ENCODE data around the gene THOP1. TPM values are rescaled to one million over a fixed set of nuclear protein-coding genes. Genes with fewer than 3 reads are reported as not detected.

THOP1 gene
- total and polyA plus RNA-seq, 10 of the 15 experiments (the other 5 are each of a cell fraction or from before 2014, with no cell fraction given): 1.9 to 270 (median 169) TPM

DNA sequence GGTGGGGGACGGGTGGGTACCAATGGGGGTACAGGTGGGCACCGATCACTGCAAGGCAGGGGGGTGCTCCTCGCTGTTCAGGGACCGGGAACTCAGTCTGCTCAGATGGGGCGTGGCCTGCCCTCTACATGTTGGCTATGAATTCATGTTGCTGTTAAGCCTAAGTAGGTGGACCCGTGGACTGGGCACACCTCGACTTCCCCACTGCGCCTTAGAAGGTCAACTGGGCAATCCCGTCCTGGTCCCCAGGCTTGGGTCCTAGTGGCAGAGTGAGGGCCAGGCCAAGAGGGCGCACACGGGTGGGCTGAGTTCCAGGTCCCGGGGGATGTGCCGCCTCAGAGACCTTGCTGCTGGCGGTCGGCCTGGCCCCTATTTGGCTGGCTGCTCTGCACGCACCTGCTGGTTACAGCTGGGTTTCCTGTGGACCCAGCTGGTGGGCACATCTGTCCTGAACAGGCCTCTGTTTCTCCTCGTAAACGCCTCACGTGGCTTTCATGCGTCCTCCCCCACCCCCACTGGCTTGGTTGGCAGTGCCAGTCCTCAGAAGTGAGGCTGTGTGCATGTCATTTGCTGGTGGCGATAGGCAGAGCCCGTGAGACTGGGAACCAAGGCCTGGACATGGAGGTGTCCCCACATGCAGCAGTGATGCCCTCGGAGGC lies 20.8 kb downstream of the THOP1 start:
- H3K36me3 ChIP-seq (ENCODE audit: control insufficient read depth in 2 of 2, insufficient read depth in 2 of 2, low read length in 1 of 2): peaks cover 28 to 57% of the 10 kb centered on the region in 2 experiments
- no peaks in the 10 kb centered on the region for H3K79me2 ChIP-seq (ENCODE audit: control insufficient read depth, insufficient read depth, low read length)
- no peaks in the 10 kb centered on the region; the same call in 2 of the 3 replicates for H3K9me3 ChIP-seq (replicated peaks; ENCODE audit: control insufficient read depth, insufficient read depth, low read length)
- TF ChIP-seq MTA3 (IDR thresholded peaks at IDR 0.05; ENCODE audit: borderline replicate concordance, low read length) (no peak), EP300 (IDR thresholded peaks at IDR 0.05; ENCODE audit: borderline replicate concordance in 1 of 2, control insufficient read depth in 1 of 2, low read depth in 2 of 2, low read length in 2 of 2) (no peak), KAT2A (conservative IDR thresholded peaks at IDR 0.05; ENCODE audit: control insufficient read depth, low read depth, low read length) (no peak), NR2C1 (IDR thresholded peaks at IDR 0.05) (no peak), KLF5 (IDR thresholded peaks at IDR 0.05; ENCODE audit: partially characterized antibody) (no peak), POLR2A (IDR thresholded peaks at IDR 0.05; ENCODE audit: low read depth, low read length) (0 out of 2 replicates have a peak, but pooled peaks have one; percentile 25), TARDBP (IDR thresholded peaks at IDR 0.05; ENCODE audit: borderline replicate concordance) (no peak)
- ChIA-PET CTCF (no interaction called here), RAD21 (ENCODE audit: unreplicated experiment) (no interaction called here), POLR2A (no interaction called here), SMC1A (ENCODE audit: uncharacterized antibody, unreplicated experiment) (no interaction called here)
- no peak for ATAC-seq
- no peak for DNase-seq (ENCODE audit: low read depth, low spot score)
- no peaks in the 10 kb centered on the region for H3K27me3 ChIP-seq (replicated peaks in 1 of 2; ENCODE audit: control insufficient read depth in 2 of 2, insufficient read depth in 2 of 2, low read length in 1 of 2)
- H3K27ac ChIP-seq (ENCODE audit: control insufficient read depth, insufficient read depth): no peak overlapping the region
- H4K20me1 ChIP-seq (ENCODE audit: control insufficient read depth, insufficient read depth): no peaks in the 10 kb centered on the region
- intact Hi-C loops (cut with micrococcal nuclease; ENCODE audit: unreplicated experiment) (no loop called here), in situ Hi-C loops (cut with MboI) (no loop called here)
- WGBS (ENCODE audit: insufficient coverage, insufficient replicate concordance, low lambda C conversion rate, missing lambda C conversion rate): 82% methylated on average over 21 of the region's 23 CpGs
- H3K9ac ChIP-seq (ENCODE audit: control insufficient read depth, insufficient read depth, low read length): no peak overlapping the region
- no peak overlapping the region for H2AFZ ChIP-seq (ENCODE audit: control insufficient read depth, low read depth, low read length)
- H3K4me2 ChIP-seq (ENCODE audit: control insufficient read depth, insufficient read depth): no peak overlapping the region
- no TSS peak for BruUV-seq (replicated peaks)
- H3K4me1 ChIP-seq (ENCODE audit: control insufficient read depth, insufficient read depth, low read length): no peaks in the 10 kb centered on the region
- no peak for FAIRE-seq
- no peak overlapping the region for H3K4me3 ChIP-seq

DNA sequence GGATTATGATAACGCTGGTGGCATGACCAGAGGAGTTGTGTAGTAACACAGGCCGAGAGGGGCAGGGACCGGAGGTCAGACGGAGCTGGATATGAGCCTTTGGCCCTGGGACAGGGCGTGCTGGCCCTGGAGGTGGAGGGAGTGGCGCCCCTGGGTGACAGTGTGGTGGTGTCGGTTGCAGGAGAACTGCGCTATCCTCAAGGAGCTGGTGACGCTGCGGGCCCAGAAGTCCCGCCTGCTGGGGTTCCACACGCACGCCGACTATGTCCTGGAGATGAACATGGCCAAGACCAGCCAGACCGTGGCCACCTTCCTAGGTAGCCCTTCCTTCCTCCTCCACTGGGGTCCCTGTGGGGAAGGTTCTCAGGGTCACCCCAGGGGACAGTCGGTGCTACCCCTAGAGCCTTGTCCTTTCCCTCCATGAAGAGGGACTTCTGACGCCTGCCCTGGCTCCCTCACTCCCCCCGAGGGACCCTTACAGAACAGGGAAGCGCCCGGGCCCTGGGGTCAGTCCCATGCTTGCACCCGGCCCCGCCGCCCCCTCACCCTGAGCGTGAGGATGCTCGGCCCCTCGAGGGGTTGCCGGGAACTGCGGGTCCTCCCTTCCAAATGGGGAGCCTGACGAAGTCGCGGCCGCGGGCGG lies 21.6 kb downstream of the THOP1 start:
- Histone ChIP-seq H3K4me3 (no peak overlapping the region), H3K9ac (ENCODE audit: control insufficient read depth, insufficient read depth, low read length) (no peak overlapping the region), H3K4me1 (ENCODE audit: control insufficient read depth, insufficient read depth, low read length) (no peaks in the 10 kb centered on the region), H3K27me3 (replicated peaks in 1 of 2; ENCODE audit: control insufficient read depth in 2 of 2, insufficient read depth in 2 of 2, low read length in 1 of 2) (no peaks in the 10 kb centered on the region), H3K36me3 (ENCODE audit: control insufficient read depth in 2 of 2, insufficient read depth in 2 of 2, low read length in 1 of 2) (peaks cover 30 to 56% of the 10 kb centered on the region in 2 experiments), H3K79me2 (ENCODE audit: control insufficient read depth, insufficient read depth, low read length) (no peaks in the 10 kb centered on the region), H2AFZ (ENCODE audit: control insufficient read depth, low read depth, low read length) (no peak overlapping the region), H3K9me3 (replicated peaks; ENCODE audit: control insufficient read depth, insufficient read depth, low read length) (no peaks in the 10 kb centered on the region; the same call in 2 of the 3 replicates), H4K20me1 (ENCODE audit: control insufficient read depth, insufficient read depth) (no peaks in the 10 kb centered on the region), H3K4me2 (ENCODE audit: control insufficient read depth, insufficient read depth) (no peak overlapping the region), H3K27ac (ENCODE audit: control insufficient read depth, insufficient read depth) (no peak overlapping the region)
- WGBS (ENCODE audit: insufficient coverage, insufficient replicate concordance, low lambda C conversion rate, missing lambda C conversion rate): 90% methylated on average over 34 of the region's 34 CpGs
- ATAC-seq (no peak), DNase-seq (ENCODE audit: low read depth, low spot score) (no peak), FAIRE-seq (no peak)
- POLR2A ChIA-PET: no interaction called here
- in situ Hi-C loops (cut with MboI) (no loop called here), intact Hi-C loops (cut with micrococcal nuclease; ENCODE audit: unreplicated experiment) (no loop called here)
- BruUV-seq (replicated peaks): no TSS peak
- CTCF ChIA-PET: no interaction called here
- SMC1A ChIA-PET (ENCODE audit: uncharacterized antibody, unreplicated experiment): no interaction called here
- RAD21 ChIA-PET (ENCODE audit: unreplicated experiment): no interaction called here
- TF ChIP-seq, protein P1, sequence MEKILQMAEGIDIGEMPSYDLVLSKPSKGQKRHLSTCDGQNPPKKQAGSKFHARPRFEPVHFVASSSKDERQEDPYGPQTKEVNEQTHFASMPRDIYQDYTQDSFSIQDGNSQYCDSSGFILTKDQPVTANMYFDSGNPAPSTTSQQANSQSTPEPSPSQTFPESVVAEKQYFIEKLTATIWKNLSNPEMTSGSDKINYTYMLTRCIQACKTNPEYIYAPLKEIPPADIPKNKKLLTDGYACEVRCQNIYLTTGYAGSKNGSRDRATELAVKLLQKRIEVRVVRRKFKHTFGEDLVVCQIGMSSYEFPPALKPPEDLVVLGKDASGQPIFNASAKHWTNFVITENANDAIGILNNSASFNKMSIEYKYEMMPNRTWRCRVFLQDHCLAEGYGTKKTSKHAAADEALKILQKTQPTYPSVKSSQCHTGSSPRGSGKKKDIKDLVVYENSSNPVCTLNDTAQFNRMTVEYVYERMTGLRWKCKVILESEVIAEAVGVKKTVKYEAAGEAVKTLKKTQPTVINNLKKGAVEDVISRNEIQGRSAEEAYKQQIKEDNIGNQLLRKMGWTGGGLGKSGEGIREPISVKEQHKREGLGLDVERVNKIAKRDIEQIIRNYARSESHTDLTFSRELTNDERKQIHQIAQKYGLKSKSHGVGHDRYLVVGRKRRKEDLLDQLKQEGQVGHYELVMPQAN (conservative IDR thresholded peaks at IDR 0.05): no peak
- no peak for TF ChIP-seq BCL11A (IDR thresholded peaks at IDR 0.05; ENCODE audit: low read depth, low read length)
- no peak for TF ChIP-seq PML (IDR thresholded peaks at IDR 0.05; ENCODE audit: low read length)
- TF ChIP-seq MEF2A (IDR thresholded peaks at IDR 0.05; ENCODE audit: insufficient read depth, low read depth, low read length): no peak
- no peak for TF ChIP-seq RAD21 (IDR thresholded peaks at IDR 0.05; ENCODE audit: insufficient read depth, low read depth, low read length)

Data from GM12878 (cell line).